Ishikawa (cell line): Measurements from ENCODE around the gene TBC1D12.

Experiments
- CEBPB ChIP-seq: IDR thresholded peaks from 2 replicates; pipeline ENCODE4 v1.6.1; 2012
- CREB1 ChIP-seq: IDR thresholded peaks from 2 replicates; pipeline ENCODE4 v1.6.1; 2012; ENCODE audit warnings: low read depth
- EGR1 ChIP-seq: IDR thresholded peaks from 2 replicates; pipeline ENCODE4 v1.6.1; 2012
- EP300 ChIP-seq: IDR thresholded peaks from 2 replicates; pipeline ENCODE4 v1.6.1; 2012; ENCODE audit warnings: borderline replicate concordance
- FOXM1 ChIP-seq: IDR thresholded peaks from 2 replicates; pipeline ENCODE4 v1.6.1; 2012; ENCODE audit warnings: low read depth, borderline replicate concordance
- NFIC ChIP-seq: IDR thresholded peaks from 2 replicates; pipeline ENCODE4 v1.6.1; 2012
- RAD21 ChIP-seq: IDR thresholded peaks from 2 replicates; pipeline ENCODE4 v1.6.1; 2012; ENCODE audit warnings: low read depth
- TAF1 ChIP-seq: IDR thresholded peaks from 2 replicates; pipeline ENCODE4 v1.6.1; 2012; ENCODE audit warnings: low read depth, mild to moderate bottlenecking
- TCF12 ChIP-seq: IDR thresholded peaks from 2 replicates; pipeline ENCODE4 v1.6.1; 2012; ENCODE audit warnings: low read depth
- TEAD4 ChIP-seq: IDR thresholded peaks from 2 replicates; pipeline ENCODE4 v1.6.1; 2012
- YY1 ChIP-seq: IDR thresholded peaks from 2 replicates; pipeline ENCODE4 v1.6.1; 2012; ENCODE audit warnings: low read depth
- ZBTB7A ChIP-seq: IDR thresholded peaks from 2 replicates; pipeline ENCODE4 v1.6.1; 2012; ENCODE audit warnings: low read depth
- TF ChIP-seq, protein P1 (sequence below): IDR thresholded peaks from 2 replicates; pipeline ENCODE4 v1.6.1; 2012
- TF ChIP-seq, protein P2 (sequence below): IDR thresholded peaks from 2 replicates; pipeline ENCODE4 v1.6.1; 2012; ENCODE audit warnings: low read depth, mild to moderate bottlenecking
- TF ChIP-seq, protein P3 (sequence below): IDR thresholded peaks from 2 replicates; pipeline ENCODE4 v1.6.1; 2012

Gene TBC1D12

GRCh38 chr10:94500063-94500462 is 97.7 kb downstream of the TBC1D12 start:
- TF ChIP-seq RAD21 (peak; percentile 53), CEBPB (no peak)

DNA sequence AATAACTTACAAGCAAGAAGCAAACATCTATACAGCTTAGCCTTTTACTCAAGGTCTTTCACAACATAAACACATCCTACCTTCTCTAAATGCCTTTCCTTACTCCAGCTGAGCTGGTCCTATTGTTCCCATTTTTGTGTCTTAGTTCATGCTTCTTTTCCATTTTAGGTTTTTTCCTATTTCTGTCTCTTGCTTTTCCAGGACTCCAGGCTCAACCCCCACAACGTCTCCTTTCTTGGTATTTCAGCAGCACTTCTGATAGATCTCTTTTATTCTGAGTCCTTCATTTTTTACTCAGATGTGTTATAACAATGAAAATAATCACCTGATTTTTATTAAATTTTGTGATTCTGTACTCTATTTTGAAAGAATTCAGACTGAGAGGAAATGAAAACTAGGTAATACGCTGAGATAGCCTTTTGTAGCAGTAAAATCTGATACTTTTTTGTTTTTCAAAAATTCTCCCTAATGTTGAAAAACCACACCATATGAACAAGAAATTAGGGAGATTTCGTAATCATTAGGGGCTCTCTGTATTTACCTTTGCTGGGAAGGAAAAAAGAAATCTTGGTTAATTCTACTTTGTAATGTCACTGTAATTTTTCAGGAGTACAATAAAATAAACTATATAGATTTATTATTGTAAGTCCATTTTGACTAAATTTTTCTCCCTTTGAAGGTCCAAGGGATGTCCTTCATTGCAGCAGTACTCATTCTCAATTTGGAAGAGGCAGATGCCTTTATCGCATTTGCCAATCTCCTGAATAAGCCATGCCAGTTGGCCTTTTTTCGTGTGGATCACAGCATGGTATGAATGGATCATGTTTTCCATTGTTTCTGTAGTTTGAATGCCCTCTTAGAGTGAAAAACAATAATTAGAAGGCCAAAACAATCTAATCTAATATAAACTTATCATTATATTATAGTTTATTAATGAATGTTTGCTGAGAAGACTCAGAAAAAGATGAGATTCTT is 119.2 kb downstream of the TBC1D12 start:
- TF ChIP-seq CEBPB (peak; percentile 55), NFIC (no peak)

- TF ChIP-seq CEBPB (no peak), EGR1 (no peak)
Measured at GRCh38 chr10:94524146-94524545, 121.8 kb downstream of the TBC1D12 start.

- no peak for TF ChIP-seq CEBPB
- no peak for TF ChIP-seq TCF12
- no peak for TF ChIP-seq CREB1
- TF ChIP-seq NFIC: no peak
- no peak for TF ChIP-seq RAD21
- TF ChIP-seq, protein P1, sequence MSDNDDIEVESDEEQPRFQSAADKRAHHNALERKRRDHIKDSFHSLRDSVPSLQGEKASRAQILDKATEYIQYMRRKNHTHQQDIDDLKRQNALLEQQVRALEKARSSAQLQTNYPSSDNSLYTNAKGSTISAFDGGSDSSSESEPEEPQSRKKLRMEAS: no peak
- TF ChIP-seq EP300: no peak
- no peak for TF ChIP-seq TAF1
- TF ChIP-seq, protein P2, sequence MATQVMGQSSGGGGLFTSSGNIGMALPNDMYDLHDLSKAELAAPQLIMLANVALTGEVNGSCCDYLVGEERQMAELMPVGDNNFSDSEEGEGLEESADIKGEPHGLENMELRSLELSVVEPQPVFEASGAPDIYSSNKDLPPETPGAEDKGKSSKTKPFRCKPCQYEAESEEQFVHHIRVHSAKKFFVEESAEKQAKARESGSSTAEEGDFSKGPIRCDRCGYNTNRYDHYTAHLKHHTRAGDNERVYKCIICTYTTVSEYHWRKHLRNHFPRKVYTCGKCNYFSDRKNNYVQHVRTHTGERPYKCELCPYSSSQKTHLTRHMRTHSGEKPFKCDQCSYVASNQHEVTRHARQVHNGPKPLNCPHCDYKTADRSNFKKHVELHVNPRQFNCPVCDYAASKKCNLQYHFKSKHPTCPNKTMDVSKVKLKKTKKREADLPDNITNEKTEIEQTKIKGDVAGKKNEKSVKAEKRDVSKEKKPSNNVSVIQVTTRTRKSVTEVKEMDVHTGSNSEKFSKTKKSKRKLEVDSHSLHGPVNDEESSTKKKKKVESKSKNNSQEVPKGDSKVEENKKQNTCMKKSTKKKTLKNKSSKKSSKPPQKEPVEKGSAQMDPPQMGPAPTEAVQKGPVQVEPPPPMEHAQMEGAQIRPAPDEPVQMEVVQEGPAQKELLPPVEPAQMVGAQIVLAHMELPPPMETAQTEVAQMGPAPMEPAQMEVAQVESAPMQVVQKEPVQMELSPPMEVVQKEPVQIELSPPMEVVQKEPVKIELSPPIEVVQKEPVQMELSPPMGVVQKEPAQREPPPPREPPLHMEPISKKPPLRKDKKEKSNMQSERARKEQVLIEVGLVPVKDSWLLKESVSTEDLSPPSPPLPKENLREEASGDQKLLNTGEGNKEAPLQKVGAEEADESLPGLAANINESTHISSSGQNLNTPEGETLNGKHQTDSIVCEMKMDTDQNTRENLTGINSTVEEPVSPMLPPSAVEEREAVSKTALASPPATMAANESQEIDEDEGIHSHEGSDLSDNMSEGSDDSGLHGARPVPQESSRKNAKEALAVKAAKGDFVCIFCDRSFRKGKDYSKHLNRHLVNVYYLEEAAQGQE: no peak
- no peak for TF ChIP-seq FOXM1
- TF ChIP-seq ZBTB7A: no peak
- no peak for TF ChIP-seq TEAD4
- TF ChIP-seq, protein P3, sequence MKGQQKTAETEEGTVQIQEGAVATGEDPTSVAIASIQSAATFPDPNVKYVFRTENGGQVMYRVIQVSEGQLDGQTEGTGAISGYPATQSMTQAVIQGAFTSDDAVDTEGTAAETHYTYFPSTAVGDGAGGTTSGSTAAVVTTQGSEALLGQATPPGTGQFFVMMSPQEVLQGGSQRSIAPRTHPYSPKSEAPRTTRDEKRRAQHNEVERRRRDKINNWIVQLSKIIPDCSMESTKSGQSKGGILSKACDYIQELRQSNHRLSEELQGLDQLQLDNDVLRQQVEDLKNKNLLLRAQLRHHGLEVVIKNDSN: no peak
Measured at GRCh38 chr10:94524711-94525110, 122.4 kb downstream of the TBC1D12 start.

DNA sequence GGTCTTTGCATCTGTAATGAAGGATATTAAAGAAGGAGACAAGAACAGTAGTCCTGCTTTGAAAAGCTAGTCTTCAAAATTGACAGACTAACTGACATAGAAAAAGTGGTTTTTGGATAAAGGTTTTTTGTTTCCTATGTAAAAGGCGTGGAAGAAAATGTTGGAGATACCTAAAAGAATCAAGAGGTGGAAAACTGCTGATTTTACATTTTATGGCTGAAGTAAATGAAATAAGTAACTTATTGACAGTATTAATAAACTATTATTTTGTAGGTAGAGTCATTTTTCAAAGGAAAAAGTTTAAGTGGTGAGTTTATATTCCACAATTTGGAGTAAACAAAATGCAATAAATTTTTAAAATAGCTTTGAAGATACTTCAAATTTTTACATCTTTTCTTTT is 130.7 kb downstream of the TBC1D12 start:
- no peak for TF ChIP-seq EGR1
- no peak for TF ChIP-seq FOXM1

- TF ChIP-seq TCF12 (no peak), NFIC (peak; percentile 33; the same call in 1 of the 2 replicates), TAF1 (peak; percentile 92), YY1 (peak; percentile 67; the same call in 1 of the 2 replicates)
- TF ChIP-seq, protein P1: peak; percentile 69; the same call in 1 of the 2 replicates
- TF ChIP-seq, protein P2: no peak
Measured at GRCh38 chr10:94545391-94546048, 143.2 kb downstream of the TBC1D12 start, which contains the start of gene HELLS. HELLS (plus strand) TSS chr10:94545788; CDS start chr10:94545922, 134 bp downstream.

DNA sequence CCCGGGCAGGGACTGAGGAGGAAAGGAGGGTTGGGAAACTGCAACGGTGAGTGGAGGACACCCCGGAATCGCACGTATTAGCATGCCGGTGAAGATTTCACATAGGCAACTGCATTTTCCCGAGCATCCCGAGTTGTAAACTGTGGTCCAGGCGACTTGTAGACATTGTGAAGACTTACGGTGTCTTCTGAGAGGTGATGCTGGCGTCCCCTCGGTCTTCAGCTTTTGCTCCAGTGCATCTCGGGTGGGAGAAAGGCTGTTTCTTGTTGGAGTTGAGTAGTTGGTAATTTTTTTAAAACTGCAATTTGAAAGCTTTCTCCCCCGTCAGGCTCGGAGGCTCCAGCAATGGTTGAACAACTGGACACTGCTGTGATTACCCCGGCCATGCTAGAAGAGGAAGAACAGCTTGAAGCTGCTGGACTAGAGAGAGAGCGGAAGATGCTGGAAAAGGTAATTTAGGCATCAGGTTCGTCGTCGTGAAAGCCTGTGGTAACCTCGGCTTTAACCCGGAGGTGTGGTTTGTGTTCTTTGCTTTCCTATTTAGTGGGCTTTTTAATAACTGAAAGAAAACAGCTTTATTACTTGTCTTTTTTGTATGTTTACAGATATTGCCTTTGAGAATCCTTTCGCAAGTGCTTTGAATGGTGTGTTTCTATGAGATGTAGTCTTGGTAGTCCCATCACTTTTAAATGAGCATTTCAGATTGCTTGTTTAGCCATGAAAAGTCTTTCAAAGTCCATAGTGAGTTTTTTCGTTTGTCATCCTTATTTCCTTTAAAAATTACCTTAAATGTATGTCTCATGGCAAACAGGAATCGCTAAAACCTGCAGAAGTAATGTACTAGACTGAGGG is 143.9 kb downstream of the TBC1D12 start:
- TF ChIP-seq EGR1 (no peak), RAD21 (no peak), EP300 (no peak), YY1 (no peak), TCF12 (no peak), CREB1 (no peak), TEAD4 (no peak), CEBPB (no peak), TAF1 (no peak), NFIC (no peak), ZBTB7A (no peak), FOXM1 (no peak)
- TF ChIP-seq, protein P3: no peak
- TF ChIP-seq, protein P1: no peak
